ENCODE results near the gene DDX39B.
"Not testable (repeated sequence)": the region's sequence is repeated elsewhere in the genome, so short reads cannot be mapped to it uniquely, and the experiment has no call there.

The DDX39B gene

GRCh38 chr6:31541658-31542521, at the start of gene DDX39B:
Gene DDX39B, minus strand, starts transcription at chr6:31542003. Its CDS starts 1,471 bp downstream, at chr6:31540532.
- in situ Hi-C loops (cut with MboI; ENCODE audit: low pct_unique_long_range_greater_than_20kb, low sequenced_read_pairs): no loop called here

GRCh38 chr6:31590691-31591090, 48.9 kb upstream of the DDX39B start:
- DNase-seq; in situ Hi-C loops (cut with MboI; ENCODE audit: low pct_unique_long_range_greater_than_20kb, low sequenced_read_pairs): not testable (repeated sequence)

More at GRCh38 chr6:31541658-31542521, at the start of gene DDX39B:
- peak; percentile 98 for DNase-seq

GRCh38 chr6:31588871-31589650, 47.3 kb upstream of the DDX39B start:
- in situ Hi-C loops (cut with MboI; ENCODE audit: low pct_unique_long_range_greater_than_20kb, low sequenced_read_pairs): no loop called here
- DNase-seq: peak; percentile 65

GRCh38 chr6:31587791-31588777, 46.3 kb upstream of the DDX39B start:
- DNase-seq: no peak
- in situ Hi-C loops (cut with MboI; ENCODE audit: low pct_unique_long_range_greater_than_20kb, low sequenced_read_pairs): no loop called here

- in situ Hi-C loops (cut with MboI; ENCODE audit: low pct_unique_long_range_greater_than_20kb, low sequenced_read_pairs): no loop called here
These were observed 44.9 kb upstream of the DDX39B start for GRCh38 chr6:31586599-31587281.

GRCh38 chr6:31586008-31586407, 44.2 kb upstream of the DDX39B start, which contains the start of gene LST1:
Gene LST1, plus strand, starts transcription at chr6:31586277. Its CDS starts 1,023 bp downstream, at chr6:31587300.
- in situ Hi-C loops (cut with MboI; ENCODE audit: low pct_unique_long_range_greater_than_20kb, low sequenced_read_pairs): no loop called here

More at GRCh38 chr6:31586599-31587281, 44.9 kb upstream of the DDX39B start:
- peak; percentile 98 for DNase-seq

GRCh38 chr6:31585491-31585890, 43.7 kb upstream of the DDX39B start:
- in situ Hi-C loops (cut with MboI; ENCODE audit: low pct_unique_long_range_greater_than_20kb, low sequenced_read_pairs): no loop called here
- DNase-seq: peak; percentile 76

More at GRCh38 chr6:31586008-31586407, 44.2 kb upstream of the DDX39B start, which contains the start of gene LST1:
- DNase-seq: peak; percentile 85

- no peak for DNase-seq
These were observed 40.4 kb upstream of the DDX39B start, which contains the start of gene LTB for GRCh38 chr6:31582230-31582643. Gene LTB, minus strand, starts transcription at chr6:31582424. Its CDS starts 7 bp downstream, at chr6:31582417.

GRCh38 chr6:31581434-31582229, 39.8 kb upstream of the DDX39B start:
- no peak for DNase-seq

More at GRCh38 chr6:31582230-31582643, 40.4 kb upstream of the DDX39B start, which contains the start of gene LTB:
- in situ Hi-C loops (cut with MboI; ENCODE audit: low pct_unique_long_range_greater_than_20kb, low sequenced_read_pairs): no loop called here

GRCh38 chr6:31580807-31581433, 39.1 kb upstream of the DDX39B start:
- in situ Hi-C loops (cut with MboI; ENCODE audit: low pct_unique_long_range_greater_than_20kb, low sequenced_read_pairs): no loop called here
- DNase-seq: peak; percentile 88

More at GRCh38 chr6:31581434-31582229, 39.8 kb upstream of the DDX39B start:
- in situ Hi-C loops (cut with MboI; ENCODE audit: low pct_unique_long_range_greater_than_20kb, low sequenced_read_pairs): no loop called here

GRCh38 chr6:31580438-31580740, 38.6 kb upstream of the DDX39B start:
- no peak for DNase-seq
- in situ Hi-C loops (cut with MboI; ENCODE audit: low pct_unique_long_range_greater_than_20kb, low sequenced_read_pairs): no loop called here

GRCh38 chr6:31579546-31580437, 38.0 kb upstream of the DDX39B start:
- in situ Hi-C loops (cut with MboI; ENCODE audit: low pct_unique_long_range_greater_than_20kb, low sequenced_read_pairs): no loop called here
- no peak for DNase-seq

- in situ Hi-C loops (cut with MboI; ENCODE audit: low pct_unique_long_range_greater_than_20kb, low sequenced_read_pairs): no loop called here
- DNase-seq: no peak
These were observed 37.3 kb upstream of the DDX39B start for GRCh38 chr6:31579119-31579505.

- in situ Hi-C loops (cut with MboI; ENCODE audit: low pct_unique_long_range_greater_than_20kb, low sequenced_read_pairs): no loop called here
- no peak for DNase-seq
These were observed 36.6 kb upstream of the DDX39B start for GRCh38 chr6:31578184-31579118.

- in situ Hi-C loops (cut with MboI; ENCODE audit: low pct_unique_long_range_greater_than_20kb, low sequenced_read_pairs): no loop called here
- DNase-seq: no peak
These were observed 35.8 kb upstream of the DDX39B start for GRCh38 chr6:31577579-31577966.
